GM19467 (cell line): ENCODE data around the gene ERI3.

Source experiments
- ATAC-seq: cut with Tn5 transposase; IDR thresholded peaks from one replicate; pipeline ENCODE4 v1.9.1; 2021; ENCODE audit warnings: mild to moderate bottlenecking, moderate library complexity; ENCODE audit not compliant: unreplicated experiment

ERI3 gene

GRCh38 chr1:44318097-44319088 lies 36.7 kb downstream of the ERI3 start:
- ATAC-seq, result no peak

- ATAC-seq, result no peak
Observed at GRCh38 chr1:44316231-44316759, 38.8 kb downstream of the ERI3 start.

DNA sequence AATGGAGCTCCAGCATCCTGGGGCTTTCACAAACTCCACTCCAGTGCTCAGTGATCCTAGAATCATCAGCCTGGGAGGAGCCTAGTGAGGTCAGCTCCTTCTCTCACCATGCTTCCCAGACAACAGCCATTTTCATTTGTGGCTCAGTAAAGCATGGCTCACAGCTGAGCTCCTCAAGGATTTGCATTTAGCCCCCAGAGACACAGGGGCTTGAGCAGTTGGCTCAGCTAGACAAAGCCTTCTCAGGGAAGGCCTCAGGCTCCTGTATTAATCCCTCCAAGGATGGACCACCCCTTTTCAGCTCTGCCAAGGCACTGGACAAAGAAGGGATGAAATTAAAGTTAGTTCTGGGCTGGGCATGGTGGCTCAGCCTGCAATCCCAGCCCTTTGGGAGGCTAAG lies 39.5 kb downstream of the ERI3 start:
- ATAC-seq, result no peak

DNA sequence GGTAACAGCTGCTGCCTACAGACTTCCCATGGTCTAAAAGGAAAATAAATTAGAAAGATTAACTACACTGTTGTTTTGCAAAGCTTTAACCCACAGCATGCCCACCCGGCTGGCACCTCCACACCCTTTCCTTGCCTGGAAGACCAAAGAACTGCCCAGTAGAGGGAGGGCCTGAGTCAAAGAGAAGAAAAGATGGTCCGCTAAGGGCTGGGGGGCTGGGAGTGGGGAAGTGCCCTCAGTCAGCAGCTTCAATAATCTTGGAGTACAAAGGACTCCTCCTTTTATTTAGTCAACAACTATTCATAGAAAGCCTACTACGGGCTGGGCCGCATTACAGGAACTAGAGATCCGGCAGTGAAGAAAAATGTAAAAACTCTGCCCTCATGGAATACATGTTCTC lies 40.6 kb downstream of the ERI3 start:
- ATAC-seq, result no peak

- no peak for ATAC-seq
Observed at GRCh38 chr1:44313265-44313918, 41.7 kb downstream of the ERI3 start.

GRCh38 chr1:44312399-44313196 lies 42.5 kb downstream of the ERI3 start:
- ATAC-seq, result no peak

- ATAC-seq, result no peak
Observed at GRCh38 chr1:44310006-44310405, 45.1 kb downstream of the ERI3 start.

- no peak for ATAC-seq
Observed at GRCh38 chr1:44305962-44306422, 49.1 kb downstream of the ERI3 start.

- no peak for ATAC-seq
Observed at GRCh38 chr1:44303532-44303931, 51.5 kb downstream of the ERI3 start.

GRCh38 chr1:44302541-44302940 lies 52.5 kb downstream of the ERI3 start:
- ATAC-seq, result no peak

DNA sequence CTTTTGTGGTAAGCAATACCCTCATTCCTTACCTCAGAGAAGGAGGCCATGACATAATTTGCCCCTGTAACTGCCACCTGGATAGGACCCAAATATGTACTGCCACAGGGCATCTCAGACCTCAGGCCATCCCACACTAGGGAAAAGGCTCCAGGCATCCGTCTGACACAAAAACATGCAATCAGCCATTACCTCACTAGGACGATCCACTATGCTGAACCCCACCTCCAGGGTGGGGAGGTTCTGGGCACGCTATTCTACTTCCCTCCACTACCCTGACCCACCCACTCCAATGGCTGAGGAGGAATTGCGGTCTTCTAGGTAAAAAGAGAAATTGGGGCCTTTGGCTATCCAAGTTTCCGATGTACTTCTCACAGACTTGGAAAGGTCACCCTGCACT lies 53.6 kb downstream of the ERI3 start:
- ATAC-seq, result no peak

DNA sequence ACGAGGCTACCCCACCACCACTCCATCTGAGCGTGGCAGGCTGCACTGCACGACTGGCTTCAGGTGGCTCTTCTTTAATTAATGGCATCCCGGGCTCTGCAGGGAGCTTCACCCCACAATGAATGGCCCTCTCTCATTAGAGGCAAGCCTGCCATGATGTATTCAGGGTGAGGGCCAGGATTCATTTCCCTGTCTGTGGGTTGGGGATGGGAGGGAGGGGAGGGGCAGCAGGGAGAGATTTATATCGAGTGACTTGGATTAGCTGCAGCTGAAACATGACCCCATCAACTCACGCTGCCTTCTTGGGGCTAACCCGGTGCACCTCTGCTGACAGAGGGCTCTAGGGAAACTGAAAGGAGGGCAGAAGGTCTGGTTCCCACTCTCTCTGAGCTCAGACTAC lies 54.2 kb downstream of the ERI3 start:
- ATAC-seq, result no peak

GRCh38 chr1:44297695-44298400 lies 57.2 kb downstream of the ERI3 start:
- no peak for ATAC-seq

DNA sequence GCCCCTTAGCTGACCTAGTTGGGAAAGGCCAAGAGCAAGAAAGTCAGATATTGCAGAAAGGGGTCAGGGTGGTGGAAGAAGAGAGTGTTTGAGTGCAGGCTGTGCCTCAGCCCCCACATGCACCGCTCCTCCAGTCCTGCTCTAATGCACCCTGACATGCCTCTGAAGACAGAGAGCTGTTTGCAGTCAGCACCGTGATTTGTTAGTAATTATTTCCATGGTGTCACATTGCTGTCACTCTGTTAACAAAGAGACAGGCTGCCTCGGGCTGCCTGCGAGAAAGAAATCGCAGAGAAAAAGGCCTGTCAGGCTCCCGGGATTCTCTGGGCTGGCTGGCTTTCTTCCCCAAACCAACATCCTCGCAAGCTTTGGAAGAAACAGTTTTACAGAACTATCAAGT lies 58.3 kb downstream of the ERI3 start:
- ATAC-seq, result no peak

GRCh38 chr1:44296086-44296485 lies 59.0 kb downstream of the ERI3 start:
- ATAC-seq, result no peak

DNA sequence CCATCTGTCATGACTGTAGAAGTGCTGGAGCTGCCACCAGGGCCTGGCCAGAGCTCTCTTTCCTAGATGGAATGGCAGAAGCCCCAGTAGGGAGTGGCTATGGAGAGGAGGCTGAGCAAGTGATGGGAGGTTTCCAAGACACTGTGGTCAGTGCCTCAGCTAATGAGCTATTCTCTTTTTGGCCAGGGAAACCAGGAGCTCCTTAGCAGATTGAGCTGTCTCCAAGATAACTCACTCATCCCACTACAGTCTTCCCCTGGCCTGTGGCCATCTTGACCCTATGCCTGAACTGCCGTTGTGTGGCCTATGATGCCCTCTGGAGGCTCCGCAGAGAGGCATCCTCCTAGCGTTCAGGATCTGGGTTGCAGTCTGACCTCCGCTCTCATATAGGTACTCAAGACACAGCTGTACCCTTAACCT lies 60.5 kb downstream of the ERI3 start:
- no peak for ATAC-seq

DNA sequence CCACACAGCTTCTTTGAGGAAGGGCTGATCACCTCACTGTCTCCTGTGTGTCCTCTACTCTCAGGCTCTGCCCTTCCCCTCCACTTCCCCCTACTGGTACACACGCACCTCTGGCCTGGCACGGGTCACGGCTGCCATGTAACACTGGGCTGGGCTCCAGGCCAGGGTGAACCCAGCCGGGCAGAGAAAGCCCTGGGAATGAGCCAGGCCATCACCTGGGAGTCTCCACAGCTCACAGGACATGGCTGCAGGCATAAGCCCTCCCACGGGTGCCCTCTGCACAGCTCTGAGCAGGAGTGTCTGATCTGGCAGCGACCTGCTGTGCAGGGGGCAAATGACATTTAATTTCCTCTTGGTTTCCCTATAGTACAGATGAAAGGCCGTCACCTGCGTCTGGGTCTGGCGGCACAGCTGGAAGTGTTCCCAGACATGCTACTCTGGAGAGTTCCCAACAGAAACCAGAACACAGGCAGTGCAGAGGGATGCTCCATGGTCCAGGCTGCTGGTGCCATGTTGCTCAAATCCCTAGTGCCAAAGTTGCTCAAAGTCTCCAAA lies 61.2 kb downstream of the ERI3 start:
- ATAC-seq, result no peak

DNA sequence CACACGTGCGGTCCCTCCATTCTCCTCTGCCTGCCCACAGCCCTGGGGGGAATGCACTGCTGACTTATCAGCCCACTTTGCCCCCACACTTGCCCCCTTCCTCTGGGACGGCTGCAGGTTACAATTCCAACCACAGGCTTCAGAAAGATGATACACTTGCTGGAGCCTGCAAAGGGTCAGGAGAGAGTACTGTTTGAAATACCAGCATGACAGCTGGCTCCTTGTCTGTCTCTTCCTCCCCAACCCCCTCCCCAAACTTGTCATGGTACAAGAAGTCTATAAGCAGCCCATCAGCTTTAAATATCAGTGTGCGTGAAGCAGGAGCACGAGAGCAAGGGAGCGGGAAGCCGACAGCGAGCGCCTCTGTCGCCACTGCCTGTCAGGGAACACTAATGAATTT lies 62.4 kb downstream of the ERI3 start:
- no peak for ATAC-seq

DNA sequence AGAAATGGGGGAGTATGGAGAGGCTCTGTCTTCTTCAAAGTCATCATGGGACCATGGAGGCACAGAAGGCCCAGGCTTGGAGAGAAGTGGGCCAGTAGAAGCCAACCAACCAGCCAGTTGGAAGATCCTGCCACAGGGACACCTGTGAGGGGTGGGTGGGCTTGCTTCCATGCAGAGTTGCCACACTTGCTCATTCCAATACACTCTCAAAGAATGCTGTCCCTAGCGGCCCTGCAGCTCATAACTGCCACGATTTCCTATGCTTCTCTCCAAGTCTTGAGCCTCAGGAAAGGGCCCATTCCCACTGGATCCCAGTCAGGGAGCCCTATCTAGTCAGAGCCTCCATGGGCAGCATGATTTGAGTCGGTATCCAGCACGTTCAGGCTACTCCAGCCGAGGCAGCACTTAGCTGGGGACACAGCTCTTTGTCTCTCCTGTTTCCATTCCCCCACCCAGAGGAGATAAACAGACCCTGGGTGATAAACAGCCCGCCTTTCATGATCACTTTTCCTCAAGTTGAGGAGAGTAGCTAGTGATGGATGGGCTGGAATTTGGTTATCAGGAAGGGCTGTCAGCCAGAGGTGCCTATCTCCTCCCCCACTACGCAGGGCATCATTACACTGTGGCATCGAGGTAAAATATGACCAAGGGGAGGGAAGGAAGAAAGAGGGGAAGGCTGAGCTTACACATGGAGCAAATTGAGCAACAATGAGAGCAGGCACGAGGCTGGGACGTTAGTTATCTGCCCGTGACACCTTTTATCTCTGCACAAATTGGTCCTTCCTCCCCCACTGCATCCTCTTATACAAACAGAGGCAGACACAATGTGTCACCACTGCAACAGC lies 64.6 kb downstream of the ERI3 start:
- ATAC-seq, result no peak
